ENCODE data around the gene EFEMP2.

The EFEMP2 gene

DNA sequence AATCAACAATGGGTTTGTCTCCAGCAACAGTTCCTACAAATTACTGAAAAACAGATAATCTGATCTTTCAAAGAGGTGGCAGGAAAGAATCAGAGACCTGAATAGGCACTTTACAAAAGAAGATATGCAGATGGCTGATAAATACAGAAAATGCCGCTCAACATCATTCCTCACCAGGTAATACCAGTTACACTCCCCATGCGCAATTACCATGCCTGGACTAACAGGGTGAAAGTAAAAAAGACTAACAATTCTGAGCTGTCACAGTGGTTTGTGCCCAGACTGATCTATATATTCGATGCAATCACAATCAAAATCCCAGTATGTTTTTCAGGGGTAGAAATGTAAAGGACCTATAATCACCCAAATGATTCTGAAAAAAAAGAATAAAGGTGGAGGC lies 28.8 kb downstream of the EFEMP2 start:
- ATAC-seq: no peak
- TF ChIP-seq TCF4 (CRISPR knock-in tag; IDR thresholded peaks at IDR 0.05; ENCODE audit: borderline replicate concordance) (no peak), OSR1 (CRISPR knock-in tag; IDR thresholded peaks at IDR 0.05) (no peak), SNAI2 (CRISPR knock-in tag; IDR thresholded peaks at IDR 0.05) (no peak)

DNA sequence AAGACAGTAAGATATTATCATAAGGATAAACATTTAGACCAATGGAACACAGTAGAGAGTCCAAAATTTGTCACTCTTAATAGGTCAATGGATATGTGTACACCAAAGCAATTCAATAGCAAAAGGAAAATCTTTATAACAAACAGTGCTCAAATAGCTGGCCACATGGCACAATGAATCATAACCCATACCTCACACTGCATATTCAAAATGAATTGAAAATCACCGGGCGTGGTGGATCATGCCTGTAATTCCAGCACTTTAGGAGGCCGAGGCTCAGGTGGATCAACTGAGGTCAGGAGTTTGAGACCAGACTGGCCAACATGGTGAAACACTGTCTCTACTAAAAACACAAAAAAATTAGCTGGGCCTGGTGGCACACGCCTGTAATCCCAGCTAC lies 30.5 kb downstream of the EFEMP2 start:
- no peak for ATAC-seq
- no peak for TF ChIP-seq CSDC2 (CRISPR knock-in tag; IDR thresholded peaks at IDR 0.05)
- no peak for TF ChIP-seq BACH2 (CRISPR knock-in tag; IDR thresholded peaks at IDR 0.05; ENCODE audit: borderline replicate concordance)
- no peak for TF ChIP-seq TOX (CRISPR knock-in tag; IDR thresholded peaks at IDR 0.05; ENCODE audit: borderline replicate concordance)
- TF ChIP-seq, protein P1, sequence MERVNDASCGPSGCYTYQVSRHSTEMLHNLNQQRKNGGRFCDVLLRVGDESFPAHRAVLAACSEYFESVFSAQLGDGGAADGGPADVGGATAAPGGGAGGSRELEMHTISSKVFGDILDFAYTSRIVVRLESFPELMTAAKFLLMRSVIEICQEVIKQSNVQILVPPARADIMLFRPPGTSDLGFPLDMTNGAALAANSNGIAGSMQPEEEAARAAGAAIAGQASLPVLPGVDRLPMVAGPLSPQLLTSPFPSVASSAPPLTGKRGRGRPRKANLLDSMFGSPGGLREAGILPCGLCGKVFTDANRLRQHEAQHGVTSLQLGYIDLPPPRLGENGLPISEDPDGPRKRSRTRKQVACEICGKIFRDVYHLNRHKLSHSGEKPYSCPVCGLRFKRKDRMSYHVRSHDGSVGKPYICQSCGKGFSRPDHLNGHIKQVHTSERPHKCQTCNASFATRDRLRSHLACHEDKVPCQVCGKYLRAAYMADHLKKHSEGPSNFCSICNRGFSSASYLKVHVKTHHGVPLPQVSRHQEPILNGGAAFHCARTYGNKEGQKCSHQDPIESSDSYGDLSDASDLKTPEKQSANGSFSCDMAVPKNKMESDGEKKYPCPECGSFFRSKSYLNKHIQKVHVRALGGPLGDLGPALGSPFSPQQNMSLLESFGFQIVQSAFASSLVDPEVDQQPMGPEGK (CRISPR knock-in tag; IDR thresholded peaks at IDR 0.05; ENCODE audit: borderline replicate concordance): no peak
- TF ChIP-seq, protein P2, sequence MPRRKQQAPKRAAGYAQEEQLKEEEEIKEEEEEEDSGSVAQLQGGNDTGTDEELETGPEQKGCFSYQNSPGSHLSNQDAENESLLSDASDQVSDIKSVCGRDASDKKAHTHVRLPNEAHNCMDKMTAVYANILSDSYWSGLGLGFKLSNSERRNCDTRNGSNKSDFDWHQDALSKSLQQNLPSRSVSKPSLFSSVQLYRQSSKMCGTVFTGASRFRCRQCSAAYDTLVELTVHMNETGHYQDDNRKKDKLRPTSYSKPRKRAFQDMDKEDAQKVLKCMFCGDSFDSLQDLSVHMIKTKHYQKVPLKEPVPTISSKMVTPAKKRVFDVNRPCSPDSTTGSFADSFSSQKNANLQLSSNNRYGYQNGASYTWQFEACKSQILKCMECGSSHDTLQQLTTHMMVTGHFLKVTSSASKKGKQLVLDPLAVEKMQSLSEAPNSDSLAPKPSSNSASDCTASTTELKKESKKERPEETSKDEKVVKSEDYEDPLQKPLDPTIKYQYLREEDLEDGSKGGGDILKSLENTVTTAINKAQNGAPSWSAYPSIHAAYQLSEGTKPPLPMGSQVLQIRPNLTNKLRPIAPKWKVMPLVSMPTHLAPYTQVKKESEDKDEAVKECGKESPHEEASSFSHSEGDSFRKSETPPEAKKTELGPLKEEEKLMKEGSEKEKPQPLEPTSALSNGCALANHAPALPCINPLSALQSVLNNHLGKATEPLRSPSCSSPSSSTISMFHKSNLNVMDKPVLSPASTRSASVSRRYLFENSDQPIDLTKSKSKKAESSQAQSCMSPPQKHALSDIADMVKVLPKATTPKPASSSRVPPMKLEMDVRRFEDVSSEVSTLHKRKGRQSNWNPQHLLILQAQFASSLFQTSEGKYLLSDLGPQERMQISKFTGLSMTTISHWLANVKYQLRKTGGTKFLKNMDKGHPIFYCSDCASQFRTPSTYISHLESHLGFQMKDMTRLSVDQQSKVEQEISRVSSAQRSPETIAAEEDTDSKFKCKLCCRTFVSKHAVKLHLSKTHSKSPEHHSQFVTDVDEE (CRISPR knock-in tag; IDR thresholded peaks at IDR 0.05): no peak
- TF ChIP-seq, protein P3, sequence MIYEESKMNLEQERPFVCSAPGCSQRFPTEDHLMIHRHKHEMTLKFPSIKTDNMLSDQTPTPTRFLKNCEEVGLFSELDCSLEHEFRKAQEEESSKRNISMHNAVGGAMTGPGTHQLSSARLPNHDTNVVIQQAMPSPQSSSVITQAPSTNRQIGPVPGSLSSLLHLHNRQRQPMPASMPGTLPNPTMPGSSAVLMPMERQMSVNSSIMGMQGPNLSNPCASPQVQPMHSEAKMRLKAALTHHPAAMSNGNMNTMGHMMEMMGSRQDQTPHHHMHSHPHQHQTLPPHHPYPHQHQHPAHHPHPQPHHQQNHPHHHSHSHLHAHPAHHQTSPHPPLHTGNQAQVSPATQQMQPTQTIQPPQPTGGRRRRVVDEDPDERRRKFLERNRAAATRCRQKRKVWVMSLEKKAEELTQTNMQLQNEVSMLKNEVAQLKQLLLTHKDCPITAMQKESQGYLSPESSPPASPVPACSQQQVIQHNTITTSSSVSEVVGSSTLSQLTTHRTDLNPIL (CRISPR knock-in tag; IDR thresholded peaks at IDR 0.05; ENCODE audit: low read depth): no peak
- no peak for TF ChIP-seq ISL1 (CRISPR knock-in tag; IDR thresholded peaks at IDR 0.05)
- TF ChIP-seq ARNTL (CRISPR knock-in tag; IDR thresholded peaks at IDR 0.05; ENCODE audit: borderline replicate concordance, low read depth): no peak
- no peak for TF ChIP-seq SNAI2 (CRISPR knock-in tag; IDR thresholded peaks at IDR 0.05)
- no peak for TF ChIP-seq ESRRG (CRISPR knock-in tag; IDR thresholded peaks at IDR 0.05)
- no peak for TF ChIP-seq PPARA (CRISPR knock-in tag; IDR thresholded peaks at IDR 0.05; ENCODE audit: borderline replicate concordance)

DNA sequence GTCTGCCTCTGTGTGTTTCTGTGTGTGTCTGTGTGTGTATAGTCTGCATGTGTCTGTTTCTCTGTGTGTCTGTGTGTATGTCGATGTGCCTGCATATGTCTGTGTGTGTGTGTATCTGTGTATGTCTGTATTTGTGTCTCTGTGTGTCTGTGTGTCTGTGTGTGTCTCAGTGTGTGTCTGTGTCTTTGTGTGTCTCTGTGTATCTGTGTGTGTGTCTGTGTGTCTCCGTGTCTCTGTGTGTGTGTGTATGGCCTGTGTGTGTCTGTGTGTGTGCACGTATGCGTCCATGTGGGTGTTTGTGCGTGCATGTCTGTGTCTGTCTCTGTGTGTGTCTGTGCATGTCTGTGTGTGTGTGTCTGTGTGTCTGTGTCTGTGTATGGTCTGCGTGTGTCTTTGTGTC lies 38.4 kb downstream of the EFEMP2 start:
- no peak for ATAC-seq
- TF ChIP-seq, protein P3 (CRISPR knock-in tag; IDR thresholded peaks at IDR 0.05; ENCODE audit: low read depth): no peak
- TF ChIP-seq, protein P2 (CRISPR knock-in tag; IDR thresholded peaks at IDR 0.05): no peak
- TF ChIP-seq TCF4 (CRISPR knock-in tag; IDR thresholded peaks at IDR 0.05; ENCODE audit: borderline replicate concordance) (no peak), ZNF565 (CRISPR knock-in tag; conservative IDR thresholded peaks at IDR 0.05; ENCODE audit: low read depth) (no peak), ISL1 (CRISPR knock-in tag; IDR thresholded peaks at IDR 0.05) (no peak), ZC3H10 (CRISPR knock-in tag; IDR thresholded peaks at IDR 0.05) (no peak), ARNTL (CRISPR knock-in tag; IDR thresholded peaks at IDR 0.05; ENCODE audit: borderline replicate concordance, low read depth) (no peak), PPARA (CRISPR knock-in tag; IDR thresholded peaks at IDR 0.05; ENCODE audit: borderline replicate concordance) (no peak), TOX (CRISPR knock-in tag; IDR thresholded peaks at IDR 0.05; ENCODE audit: borderline replicate concordance) (no peak), BACH2 (CRISPR knock-in tag; IDR thresholded peaks at IDR 0.05; ENCODE audit: borderline replicate concordance) (no peak), ESRRG (CRISPR knock-in tag; IDR thresholded peaks at IDR 0.05) (no peak), OSR1 (CRISPR knock-in tag; IDR thresholded peaks at IDR 0.05) (no peak), SNAI2 (CRISPR knock-in tag; IDR thresholded peaks at IDR 0.05) (no peak), RARB (CRISPR knock-in tag; IDR thresholded peaks at IDR 0.05) (no peak), ZFP3 (CRISPR knock-in tag; IDR thresholded peaks at IDR 0.05) (no peak), GLIS3 (CRISPR knock-in tag; IDR thresholded peaks at IDR 0.05) (no peak), ZNF8 (CRISPR knock-in tag; IDR thresholded peaks at IDR 0.05) (no peak)
- TF ChIP-seq, protein P1 (CRISPR knock-in tag; IDR thresholded peaks at IDR 0.05; ENCODE audit: borderline replicate concordance): no peak
- TF ChIP-seq, protein P4, sequence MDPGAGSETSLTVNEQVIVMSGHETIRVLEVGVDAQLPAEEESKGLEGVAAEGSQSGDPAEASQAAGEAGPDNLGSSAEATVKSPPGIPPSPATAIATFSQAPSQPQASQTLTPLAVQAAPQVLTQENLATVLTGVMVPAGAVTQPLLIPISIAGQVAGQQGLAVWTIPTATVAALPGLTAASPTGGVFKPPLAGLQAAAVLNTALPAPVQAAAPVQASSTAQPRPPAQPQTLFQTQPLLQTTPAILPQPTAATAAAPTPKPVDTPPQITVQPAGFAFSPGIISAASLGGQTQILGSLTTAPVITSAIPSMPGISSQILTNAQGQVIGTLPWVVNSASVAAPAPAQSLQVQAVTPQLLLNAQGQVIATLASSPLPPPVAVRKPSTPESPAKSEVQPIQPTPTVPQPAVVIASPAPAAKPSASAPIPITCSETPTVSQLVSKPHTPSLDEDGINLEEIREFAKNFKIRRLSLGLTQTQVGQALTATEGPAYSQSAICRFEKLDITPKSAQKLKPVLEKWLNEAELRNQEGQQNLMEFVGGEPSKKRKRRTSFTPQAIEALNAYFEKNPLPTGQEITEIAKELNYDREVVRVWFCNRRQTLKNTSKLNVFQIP (CRISPR knock-in tag; IDR thresholded peaks at IDR 0.05; ENCODE audit: borderline replicate concordance, low read depth): no peak
- TF ChIP-seq, protein P5, sequence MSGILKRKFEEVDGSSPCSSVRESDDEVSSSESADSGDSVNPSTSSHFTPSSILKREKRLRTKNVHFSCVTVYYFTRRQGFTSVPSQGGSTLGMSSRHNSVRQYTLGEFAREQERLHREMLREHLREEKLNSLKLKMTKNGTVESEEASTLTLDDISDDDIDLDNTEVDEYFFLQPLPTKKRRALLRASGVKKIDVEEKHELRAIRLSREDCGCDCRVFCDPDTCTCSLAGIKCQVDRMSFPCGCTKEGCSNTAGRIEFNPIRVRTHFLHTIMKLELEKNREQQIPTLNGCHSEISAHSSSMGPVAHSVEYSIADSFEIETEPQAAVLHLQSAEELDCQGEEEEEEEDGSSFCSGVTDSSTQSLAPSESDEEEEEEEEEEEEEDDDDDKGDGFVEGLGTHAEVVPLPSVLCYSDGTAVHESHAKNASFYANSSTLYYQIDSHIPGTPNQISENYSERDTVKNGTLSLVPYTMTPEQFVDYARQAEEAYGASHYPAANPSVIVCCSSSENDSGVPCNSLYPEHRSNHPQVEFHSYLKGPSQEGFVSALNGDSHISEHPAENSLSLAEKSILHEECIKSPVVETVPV (CRISPR knock-in tag; IDR thresholded peaks at IDR 0.05): no peak
